Pancreas (tissue), 10 donors: ENCODE data around the gene LRRD1. TPM values are rescaled to one million over a fixed set of nuclear protein-coding genes. Genes with fewer than 3 reads are reported as not detected.

Experiments used
- ATAC-seq, 4 donors: fragments of 200-7000 bp; cut with Tn5 transposase; one replicate each; pipeline versions ENCODE4 v1.8.0 to v1.9.1; 2020; ENCODE audit warnings: mild to moderate bottlenecking in 4 of 4, moderate library complexity in 4 of 4
- DNase-seq, 6 donors: peaks; one replicate each; pipeline ENCODE4 v3.0.0-alpha.2; 2020
- FAIRE-seq: peaks from 2 replicates; lab custom pipeline; 2012; peaks lifted over from hg19 to GRCh38; lab: Jason Lieb, UNC
- H3K27ac ChIP-seq, 4 donors: fragments of 200-600 bp; sonication (generic); 1 replicate in 3 of 4; 2 replicates in 1 of 4; pipeline versions ENCODE4 v1.5.0 to v1.8.0; 2020
- H3K27me3 ChIP-seq, 4 donors: fragments of 200-600 bp; one replicate each; pipeline ENCODE4 v1.8.0; 2021
- H3K36me3 ChIP-seq, 3 donors: fragments of 200-600 bp; sonication (generic) in 1 of 3; one replicate each; pipeline versions ENCODE4 v1.5.0 to v1.8.0; 2020 to 2021
- H3K4me1 ChIP-seq, 3 donors: fragments of 200-600 bp; one replicate each; pipeline ENCODE4 v1.8.0; 2021
- H3K4me3 ChIP-seq, 4 donors: fragments of 200-600 bp; sonication (generic) in 2 of 4; one replicate each; pipeline versions ENCODE4 v1.5.0 to v1.8.0; 2020 to 2021
- H3K9me3 ChIP-seq, 4 donors: fragments of 200-600 bp; one replicate each; pipeline ENCODE4 v1.8.0; 2021
- WGBS, 2 donors: extraction: QIAGEN DNeasy Blood & Tissue Kit; methylation state at CpG; one replicate each; pipeline ENCODE4 v1.1.7; 2013; 5-methylcytosine and 5-hydroxymethylcytosine counted together
- intact Hi-C, 3 donors: fragments of 100-400 bp; cut with DNase I; formaldehyde crosslinking; loops; one replicate each; pipeline versions ENCODE4 v1.11.1 to v1.14.2; 2022
- polyA plus RNA-seq, 2 donors: library from polyadenylated mRNA; stranded (reverse); fragments of 200-250 nt; gene quantifications; one replicate each; pipeline ENCODE4 v1.2.3, GENCODE V29; 2013
- total RNA-seq, 6 donors: library from RNA; stranded (reverse); fragmentation: NEBNext Ultra II Directional in 4 of 6; extraction: Animal tissue kit (Norgen Biotek cat#: 25700) in 4 of 6; gene quantifications; one replicate each; pipeline versions ENCODE4 v1.2.1 to v1.2.4, GENCODE V29; 2021 to 2023
- TF ChIP-seq, protein P1 (sequence below), 4 donors: fragments of 200-600 bp; sonication (generic) in 3 of 4; IDR thresholded peaks; one replicate each; pipeline versions ENCODE4 v1.5.0 to v1.8.0; 2021; ENCODE audit warnings: antibody characterized with exemption in 4 of 4
- donor health status: healthy with polysubstance abuse.
- donor health status: DM: no; HTN: no; CAD: no; lungs with moderate emphysema.
- donor health status: DM: no; HTN: no; CAD: no.
- donor health status: control.
- donor health status: control.
- donor health status: Bipolar disorder and iron deficiency.
- donor health status: DM: yes; HTN: yes; CAD: no.
- donor health status: DM: no; HTN: no; CAD: no.
- donor health status: DM: no; HTN: no; CAD: no.
- donor health status: DM: yes; HTN: yes; CAD: no.

Gene LRRD1
- total RNA-seq: not detected
- polyA plus RNA-seq: under 1 TPM in 1 of 2 donors, not detected in 1; 0.02 TPM

DNA sequence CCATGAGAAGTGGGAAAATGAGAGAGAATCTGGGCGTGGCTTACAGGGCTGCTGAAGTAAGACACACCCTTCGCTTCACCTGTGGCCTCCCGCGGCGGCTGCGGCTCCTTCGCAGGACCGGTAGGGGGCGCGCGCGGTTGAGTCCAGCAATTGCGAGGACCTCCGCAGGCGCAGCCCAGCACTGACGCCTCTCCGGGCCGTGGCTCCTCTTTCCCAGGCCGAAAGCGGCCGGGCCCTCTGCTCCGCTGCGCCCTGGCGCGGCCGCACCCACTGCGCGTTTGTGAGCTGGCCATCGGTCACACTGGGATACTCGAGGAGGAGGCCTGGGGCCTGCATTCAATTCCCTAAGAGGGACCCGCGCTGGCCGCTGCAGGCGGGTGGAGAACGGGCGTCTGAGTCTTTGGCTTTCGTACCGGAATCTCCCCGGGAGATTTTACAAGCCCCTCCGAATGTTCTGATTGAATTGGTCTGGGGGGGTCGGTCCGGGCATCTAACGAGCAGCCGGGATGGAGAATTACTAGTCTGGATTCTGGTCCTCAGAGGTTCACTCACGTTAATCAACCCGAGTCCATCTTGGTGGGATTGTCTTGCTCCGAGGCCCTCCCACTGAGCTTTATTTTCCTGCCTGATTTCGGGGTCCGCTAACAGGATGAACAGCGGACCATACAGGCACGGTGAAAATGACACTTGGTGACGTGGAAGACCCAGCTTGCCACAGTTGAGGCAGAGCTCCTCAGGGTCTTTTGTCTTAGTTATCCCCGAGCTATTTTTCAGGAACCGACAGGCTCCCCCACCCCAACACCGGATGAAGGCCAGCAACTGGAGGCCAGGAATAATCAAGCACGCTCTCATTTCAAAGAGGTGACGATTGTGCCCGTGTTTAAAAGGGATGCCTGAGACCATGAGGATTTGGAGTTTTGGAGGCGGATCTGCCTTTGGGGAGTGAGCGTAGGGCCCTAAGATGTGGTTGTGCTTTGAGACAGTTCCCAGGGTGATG, at the start of gene LRRD1:
TSS of gene LRRD1 (minus strand) at position 215 of the 997 bp plus-strand sequence. CDS start 13,940 bp downstream, outside the sequence.
- intact Hi-C loops: no loop called here
- peak; percentile 89 to 99 (median 96) for DNase-seq
- ATAC-seq: peak; percentile 99 to 100 (median 100)
- Histone ChIP-seq H3K27me3 (no peaks in the 10 kb centered on the region), H3K4me3 (peak within 1 kb of the TSS; percentile 18 to 60 (median 46)), H3K27ac (peak within 1 kb of the TSS; percentile 68 to 77 (median 74)), H3K9me3 (no peaks in the 10 kb centered on the region), H3K36me3 (no peaks in the 10 kb centered on the region), H3K4me1 (peaks cover 0 to 3% (median 0%) of the 10 kb centered on the region in 3 donors)
- TF ChIP-seq, protein P1, sequence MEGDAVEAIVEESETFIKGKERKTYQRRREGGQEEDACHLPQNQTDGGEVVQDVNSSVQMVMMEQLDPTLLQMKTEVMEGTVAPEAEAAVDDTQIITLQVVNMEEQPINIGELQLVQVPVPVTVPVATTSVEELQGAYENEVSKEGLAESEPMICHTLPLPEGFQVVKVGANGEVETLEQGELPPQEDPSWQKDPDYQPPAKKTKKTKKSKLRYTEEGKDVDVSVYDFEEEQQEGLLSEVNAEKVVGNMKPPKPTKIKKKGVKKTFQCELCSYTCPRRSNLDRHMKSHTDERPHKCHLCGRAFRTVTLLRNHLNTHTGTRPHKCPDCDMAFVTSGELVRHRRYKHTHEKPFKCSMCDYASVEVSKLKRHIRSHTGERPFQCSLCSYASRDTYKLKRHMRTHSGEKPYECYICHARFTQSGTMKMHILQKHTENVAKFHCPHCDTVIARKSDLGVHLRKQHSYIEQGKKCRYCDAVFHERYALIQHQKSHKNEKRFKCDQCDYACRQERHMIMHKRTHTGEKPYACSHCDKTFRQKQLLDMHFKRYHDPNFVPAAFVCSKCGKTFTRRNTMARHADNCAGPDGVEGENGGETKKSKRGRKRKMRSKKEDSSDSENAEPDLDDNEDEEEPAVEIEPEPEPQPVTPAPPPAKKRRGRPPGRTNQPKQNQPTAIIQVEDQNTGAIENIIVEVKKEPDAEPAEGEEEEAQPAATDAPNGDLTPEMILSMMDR (IDR thresholded peaks at IDR 0.05): peak; percentile 99 to 100 (median 100)
- WGBS, 2 donors: 8 to 9% methylated on average over 57 to 60 of the region's 60 CpGs
- no peak for FAIRE-seq

DNA sequence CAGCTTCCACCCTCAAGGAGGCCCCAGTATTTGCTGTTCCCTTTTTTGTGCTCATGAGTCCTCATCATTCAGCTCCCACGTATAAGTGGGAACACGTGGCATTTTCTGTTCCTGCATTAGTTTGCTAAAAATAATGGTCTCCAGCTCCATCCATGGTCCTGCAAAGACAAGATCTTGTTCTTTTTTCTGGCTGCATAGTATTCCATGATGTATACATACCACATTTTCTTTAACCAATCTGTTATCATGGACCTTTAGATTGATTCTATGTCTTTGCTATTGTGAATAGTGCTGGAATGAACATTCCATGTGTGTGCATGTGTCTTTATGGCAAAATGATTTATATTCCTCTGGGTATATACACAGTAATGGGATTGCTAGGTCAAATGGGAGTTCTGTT, 49.8 kb upstream of the LRRD1 start:
- Histone ChIP-seq H3K9me3 (no peaks in the 10 kb centered on the region), H3K4me3 (no peak overlapping the region), H3K36me3 (peaks cover 0 to 13% (median 3%) of the 10 kb centered on the region in 3 donors), H3K4me1 (no peaks in the 10 kb centered on the region), H3K27me3 (no peaks in the 10 kb centered on the region), H3K27ac (no peak overlapping the region)
- FAIRE-seq: no peak
- TF ChIP-seq, protein P1 (IDR thresholded peaks at IDR 0.05): no peak
- no peak for ATAC-seq
- 94 to 98% methylated on average over 2 of the region's 2 CpGs for WGBS, 2 donors
- DNase-seq: no peak
- intact Hi-C loops: no loop called here

DNA sequence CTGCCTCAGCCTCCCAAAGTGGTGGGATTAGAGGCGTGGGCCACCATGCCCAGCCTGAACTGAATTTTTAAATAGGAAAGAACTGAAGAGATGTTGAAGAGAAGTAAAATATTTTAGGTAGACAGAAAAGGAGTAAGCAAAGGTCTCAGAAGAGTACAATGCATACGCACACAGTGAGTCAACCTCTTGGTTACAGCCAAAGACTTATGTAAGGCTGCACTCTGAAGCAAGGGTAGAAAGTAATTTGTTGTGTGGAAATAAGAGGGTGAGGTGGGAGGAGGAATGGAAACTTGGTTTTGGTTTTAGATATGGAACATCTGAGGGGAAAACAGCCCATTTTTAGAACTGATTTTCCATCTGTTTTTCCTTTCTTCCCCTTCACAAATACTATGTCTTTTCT, 49.2 kb upstream of the LRRD1 start:
- Histone ChIP-seq H3K27me3 (no peaks in the 10 kb centered on the region), H3K4me1 (no peaks in the 10 kb centered on the region), H3K9me3 (no peaks in the 10 kb centered on the region), H3K27ac (no peak overlapping the region), H3K36me3 (peaks cover 0 to 16% (median 3%) of the 10 kb centered on the region in 3 donors), H3K4me3 (no peak overlapping the region)
- 98 to 100% methylated on average over 2 of the region's 2 CpGs for WGBS, 2 donors
- DNase-seq: no peak
- no peak for ATAC-seq
- TF ChIP-seq, protein P1 (IDR thresholded peaks at IDR 0.05): no peak
- no peak for FAIRE-seq
- intact Hi-C loops: no loop called here

DNA sequence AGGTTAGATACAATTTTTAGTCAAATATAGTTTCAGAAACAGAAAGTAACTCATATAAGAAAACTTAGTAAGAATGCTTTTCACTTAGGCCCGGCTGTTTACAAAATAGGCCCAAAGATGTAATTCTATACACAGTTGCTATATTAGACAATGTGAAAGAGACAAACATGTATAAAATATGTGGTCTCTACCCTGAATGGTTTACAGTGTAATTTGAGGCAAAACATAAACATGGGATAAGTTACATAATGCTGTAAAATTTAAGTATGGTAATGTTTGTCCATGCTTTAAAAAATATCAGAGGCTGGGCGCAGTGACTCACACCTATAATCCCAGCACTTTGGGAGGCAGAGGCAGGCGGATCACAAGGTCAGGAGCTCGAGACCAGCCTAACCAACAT, 48.0 kb upstream of the LRRD1 start:
- no peaks in the 10 kb centered on the region for H3K27me3 ChIP-seq
- 92 to 96% methylated on average over 4 of the region's 4 CpGs for WGBS, 2 donors
- H3K36me3 ChIP-seq: peaks cover 0 to 26% (median 3%) of the 10 kb centered on the region in 3 donors
- no peaks in the 10 kb centered on the region for H3K4me1 ChIP-seq
- no peaks in the 10 kb centered on the region for H3K9me3 ChIP-seq
- no peak for FAIRE-seq
- intact Hi-C loops: no loop called here
- no peak overlapping the region for H3K4me3 ChIP-seq
- no peak for DNase-seq
- TF ChIP-seq, protein P1 (IDR thresholded peaks at IDR 0.05): no peak
- ATAC-seq: no peak
- H3K27ac ChIP-seq: no peak overlapping the region
